Fibroblast of skin of right quadriceps (primary cell): ENCODE measurements around the gene OLFM1.

Experiments
- DNase-seq: peaks from one replicate; pipeline ENCODE4 v3.0.0-alpha.2; 2013

OLFM1 gene

GRCh38 chr9:135076876-135077430 lies 10.5 kb upstream of the OLFM1 start:
- no peak for DNase-seq

DNA sequence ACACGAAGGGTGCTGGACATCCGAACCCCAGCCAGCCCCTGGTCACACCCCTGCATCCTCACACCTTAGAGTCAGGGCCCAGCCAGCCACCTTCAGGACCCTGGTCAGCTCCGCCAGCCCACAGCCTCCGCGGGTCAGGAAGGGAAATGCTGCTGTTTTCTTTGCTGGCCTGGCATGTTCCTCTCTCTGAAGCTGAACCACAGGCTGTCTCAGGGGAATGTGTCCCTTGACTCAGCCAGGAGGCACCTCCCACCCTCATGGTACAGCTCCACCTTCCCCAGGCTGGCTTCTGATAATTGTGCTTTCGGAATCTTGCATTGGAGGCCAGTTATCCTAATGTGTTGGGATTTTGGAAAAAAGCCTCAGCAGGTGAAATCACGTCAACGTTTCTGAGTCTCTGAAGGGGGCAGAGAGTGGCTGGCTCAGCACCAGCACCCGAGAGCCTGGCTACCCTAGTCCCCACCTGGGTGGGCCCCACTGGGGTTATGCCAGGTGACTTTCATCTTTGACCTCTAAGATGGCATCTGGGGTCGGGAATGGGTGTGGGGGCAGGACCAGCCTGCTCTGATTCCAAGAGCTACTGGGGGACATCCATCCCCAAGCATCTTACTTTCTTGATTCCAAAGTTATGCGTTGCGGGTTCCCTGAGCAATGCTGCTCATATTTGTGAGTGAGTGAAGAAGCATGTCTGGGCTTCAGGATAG lies 9.8 kb upstream of the OLFM1 start:
- DNase-seq = peak; percentile 13

DNA sequence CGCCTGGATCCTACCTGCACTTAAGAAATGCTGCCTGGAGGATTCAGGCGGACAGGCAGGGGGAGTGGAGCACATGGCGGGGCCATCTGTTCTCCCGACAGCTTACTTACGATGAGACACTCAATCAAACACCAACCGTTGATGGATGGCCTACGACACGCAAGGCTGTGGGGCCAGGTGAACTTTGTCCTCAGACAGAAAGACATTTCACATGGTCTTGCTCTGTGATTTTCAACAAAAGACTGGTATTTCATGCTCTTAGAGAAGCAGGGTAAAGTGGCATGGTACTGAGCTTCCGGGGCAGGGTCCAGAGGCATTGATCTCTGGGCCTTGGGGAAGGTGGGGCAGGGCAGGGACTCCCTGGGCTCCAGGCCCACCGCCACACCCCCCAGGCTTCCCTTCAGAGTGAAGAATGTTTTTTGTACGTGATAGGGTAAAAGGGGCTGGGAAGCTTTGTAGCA lies 9.1 kb upstream of the OLFM1 start:
- DNase-seq = no peak

GRCh38 chr9:135079018-135079417 lies 8.4 kb upstream of the OLFM1 start:
- DNase-seq = no peak

GRCh38 chr9:135079676-135080075 lies 7.8 kb upstream of the OLFM1 start:
- DNase-seq = no peak

- no peak for DNase-seq
These were observed 6.9 kb upstream of the OLFM1 start for GRCh38 chr9:135080286-135081263.

DNA sequence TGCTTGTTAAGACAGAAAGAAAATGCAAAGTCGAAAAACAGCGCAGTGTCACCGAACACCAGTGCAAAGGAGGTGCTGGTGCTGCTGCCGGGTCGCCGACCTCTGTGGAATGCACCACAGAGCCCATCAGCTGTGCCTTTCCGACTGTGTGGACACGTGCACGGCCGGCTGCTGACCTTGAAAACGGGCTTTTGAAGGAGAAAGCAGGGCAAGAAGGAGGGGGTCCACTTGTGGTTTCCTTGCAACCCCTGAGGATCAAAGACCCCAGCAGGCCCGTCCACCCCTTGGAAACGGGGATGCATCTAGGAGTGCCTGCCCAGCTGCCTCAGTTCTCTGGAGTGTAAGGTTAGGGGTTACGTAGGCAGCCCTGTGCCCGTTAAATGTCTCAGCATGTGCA lies 6.2 kb upstream of the OLFM1 start:
- DNase-seq = no peak

- no peak for DNase-seq
These were observed 5.7 kb upstream of the OLFM1 start for GRCh38 chr9:135081731-135082130.

DNA sequence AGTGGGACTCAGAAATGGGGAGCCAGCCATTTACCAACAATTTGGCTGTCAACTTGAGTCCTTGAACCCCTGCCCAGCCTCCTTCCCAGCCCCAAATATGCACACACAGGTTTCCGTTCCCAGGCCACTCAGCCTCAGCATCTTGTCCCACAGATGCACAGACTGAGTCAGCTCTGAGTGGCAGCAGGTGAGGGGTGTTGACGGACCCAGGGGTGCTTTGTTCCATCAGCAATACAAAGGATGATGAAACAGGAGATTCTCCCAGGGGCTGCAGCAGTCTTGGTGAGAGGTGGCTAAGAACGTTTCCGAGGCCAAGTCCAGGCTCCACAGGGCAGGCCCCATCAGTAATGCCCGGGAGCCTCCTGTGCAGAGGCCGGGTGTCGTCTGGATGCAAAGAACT lies 4.9 kb upstream of the OLFM1 start:
- no peak for DNase-seq

DNA sequence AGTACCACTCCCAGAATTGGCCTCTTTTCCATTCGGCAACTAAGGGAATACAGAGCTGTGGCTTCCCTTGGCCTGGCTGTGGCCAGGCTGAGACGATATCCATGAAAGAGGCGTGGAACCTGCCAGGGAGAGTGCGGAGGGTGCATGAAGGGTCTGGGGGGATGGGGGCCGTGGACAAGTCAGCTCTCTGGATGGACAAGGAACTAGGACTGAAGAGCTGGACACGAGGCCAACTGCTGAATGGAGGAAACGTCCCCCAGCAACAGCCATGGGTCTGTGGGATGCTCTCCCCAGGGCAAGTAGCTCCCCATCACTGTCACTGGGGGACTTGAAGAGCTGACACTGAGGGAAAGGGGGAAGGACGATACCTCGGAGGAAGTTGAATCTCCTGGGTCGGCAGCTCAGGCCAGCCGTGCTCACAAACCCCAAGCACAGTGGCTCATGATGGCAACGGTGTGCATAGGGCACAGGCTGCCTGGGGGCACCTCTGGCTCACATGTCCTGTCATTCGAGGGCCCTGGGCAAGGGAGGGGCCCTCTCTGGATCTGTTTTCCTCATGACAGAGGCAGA lies 4.1 kb upstream of the OLFM1 start:
- no peak for DNase-seq

DNA sequence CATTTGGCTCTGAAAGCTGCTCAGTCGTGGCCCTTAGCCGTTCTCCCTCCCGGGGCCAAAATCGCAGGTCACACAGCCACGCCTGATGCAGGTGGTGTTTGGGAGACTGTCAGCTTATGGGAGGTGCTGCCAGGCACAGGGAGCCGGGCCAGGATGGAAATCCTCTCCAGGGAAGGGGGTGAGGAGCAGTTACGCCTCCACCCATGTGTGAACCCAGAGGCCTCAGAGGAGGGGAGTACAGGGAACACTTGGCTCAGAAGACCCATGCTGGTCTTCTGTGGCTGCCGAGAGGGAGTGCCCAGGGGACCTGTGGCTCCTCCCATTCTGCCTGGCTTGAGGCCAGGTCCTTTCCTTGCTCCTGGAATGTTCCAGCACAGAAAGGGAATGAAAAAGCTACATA lies 3.6 kb upstream of the OLFM1 start:
- DNase-seq = no peak

DNA sequence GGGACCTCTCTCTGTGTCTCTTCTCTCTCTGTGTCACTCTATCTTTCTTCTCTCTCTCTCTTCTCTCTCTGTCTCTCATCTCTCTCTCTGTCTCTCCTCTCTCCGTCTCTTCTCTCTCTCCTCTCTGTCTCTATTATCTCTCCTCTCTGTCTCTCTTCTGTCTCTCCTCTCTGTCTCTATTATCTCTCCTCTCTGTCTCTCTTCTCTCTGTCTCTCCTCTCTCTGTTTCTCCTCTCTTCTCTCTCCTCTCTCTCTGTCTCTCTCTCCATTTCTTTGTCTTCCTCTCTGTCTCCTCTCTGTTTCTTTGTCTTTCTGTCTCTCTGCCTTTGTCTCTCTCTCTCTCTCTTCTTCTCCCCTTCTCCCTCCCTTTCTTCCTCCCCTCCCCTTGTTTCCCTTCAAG lies 3.2 kb upstream of the OLFM1 start:
- DNase-seq = no peak

DNA sequence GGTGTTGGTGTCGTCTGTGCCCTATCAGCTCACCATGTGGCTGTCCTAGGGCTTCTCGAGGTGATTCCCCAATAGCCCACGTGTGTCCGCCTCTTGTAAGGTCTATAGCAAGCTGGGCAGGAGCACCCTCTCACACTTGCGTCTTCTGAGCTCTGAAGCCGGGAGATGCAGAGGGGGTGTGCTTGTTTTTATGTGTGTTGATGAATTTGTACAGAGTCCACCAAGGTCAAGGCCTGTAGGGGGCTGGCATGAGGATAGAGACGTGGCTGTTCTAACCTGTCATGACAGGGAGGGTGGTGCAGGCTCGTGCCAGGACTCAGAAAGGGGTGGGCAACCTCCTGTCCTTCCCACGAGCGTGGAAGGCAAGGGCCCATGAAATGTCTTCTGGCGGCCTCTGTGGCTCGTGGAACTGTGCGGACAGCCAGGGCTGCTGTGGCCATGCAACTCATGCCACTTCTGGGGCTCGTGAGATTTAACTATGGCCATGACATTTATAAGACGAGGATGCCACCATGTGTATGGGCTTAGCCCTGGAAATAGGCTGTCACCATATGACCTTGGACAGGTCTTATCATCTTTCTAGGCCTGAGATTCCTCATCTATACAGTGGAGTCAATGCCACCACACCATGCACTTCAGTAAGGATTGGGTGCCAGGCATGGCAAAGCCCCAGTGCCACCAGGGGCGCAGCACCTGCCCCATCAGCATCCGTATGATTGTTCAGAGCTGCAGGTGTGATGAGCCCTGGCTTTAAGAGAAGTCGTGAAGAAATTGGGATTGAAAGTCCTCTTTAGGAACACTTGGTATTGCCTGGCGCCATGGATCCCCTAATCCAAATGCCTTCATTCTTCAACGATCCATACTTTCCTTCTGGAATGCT lies 2.3 kb upstream of the OLFM1 start:
- DNase-seq = no peak

DNA sequence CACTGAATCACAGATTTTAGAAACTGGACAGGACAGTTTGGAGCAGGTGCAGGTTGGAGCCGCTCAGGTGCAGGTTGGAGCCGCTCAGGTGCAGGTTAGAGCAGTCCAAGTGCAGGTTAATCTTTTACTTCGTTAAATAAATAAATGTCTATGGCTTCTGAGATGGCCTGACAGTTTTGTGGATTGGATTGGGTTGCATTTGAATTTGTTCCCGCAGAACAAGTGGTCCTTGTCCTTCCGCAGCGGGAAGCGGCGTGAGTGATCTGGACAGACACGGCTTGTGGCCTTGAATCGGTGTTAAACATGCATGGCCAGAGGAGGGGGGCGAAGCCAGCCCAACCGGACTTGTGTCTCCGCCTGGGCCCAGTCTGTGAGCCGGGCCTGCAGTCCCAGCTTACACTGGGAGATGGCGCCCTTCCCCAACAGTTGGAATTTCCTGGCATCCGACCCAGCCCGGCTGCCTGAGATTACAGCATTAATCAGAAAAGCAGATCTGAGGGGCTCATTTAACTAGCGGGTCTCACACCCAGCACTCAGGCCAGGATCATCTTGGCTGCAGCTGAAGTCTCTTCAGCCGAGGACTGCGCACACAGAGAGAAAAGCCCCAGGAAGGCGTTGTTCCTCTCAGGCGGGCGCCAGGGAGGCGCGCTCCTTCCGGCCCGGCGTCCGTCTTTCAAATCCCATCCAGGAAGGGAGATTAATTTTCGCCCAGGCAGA lies 1.5 kb upstream of the OLFM1 start:
- DNase-seq = peak; percentile 39

DNA sequence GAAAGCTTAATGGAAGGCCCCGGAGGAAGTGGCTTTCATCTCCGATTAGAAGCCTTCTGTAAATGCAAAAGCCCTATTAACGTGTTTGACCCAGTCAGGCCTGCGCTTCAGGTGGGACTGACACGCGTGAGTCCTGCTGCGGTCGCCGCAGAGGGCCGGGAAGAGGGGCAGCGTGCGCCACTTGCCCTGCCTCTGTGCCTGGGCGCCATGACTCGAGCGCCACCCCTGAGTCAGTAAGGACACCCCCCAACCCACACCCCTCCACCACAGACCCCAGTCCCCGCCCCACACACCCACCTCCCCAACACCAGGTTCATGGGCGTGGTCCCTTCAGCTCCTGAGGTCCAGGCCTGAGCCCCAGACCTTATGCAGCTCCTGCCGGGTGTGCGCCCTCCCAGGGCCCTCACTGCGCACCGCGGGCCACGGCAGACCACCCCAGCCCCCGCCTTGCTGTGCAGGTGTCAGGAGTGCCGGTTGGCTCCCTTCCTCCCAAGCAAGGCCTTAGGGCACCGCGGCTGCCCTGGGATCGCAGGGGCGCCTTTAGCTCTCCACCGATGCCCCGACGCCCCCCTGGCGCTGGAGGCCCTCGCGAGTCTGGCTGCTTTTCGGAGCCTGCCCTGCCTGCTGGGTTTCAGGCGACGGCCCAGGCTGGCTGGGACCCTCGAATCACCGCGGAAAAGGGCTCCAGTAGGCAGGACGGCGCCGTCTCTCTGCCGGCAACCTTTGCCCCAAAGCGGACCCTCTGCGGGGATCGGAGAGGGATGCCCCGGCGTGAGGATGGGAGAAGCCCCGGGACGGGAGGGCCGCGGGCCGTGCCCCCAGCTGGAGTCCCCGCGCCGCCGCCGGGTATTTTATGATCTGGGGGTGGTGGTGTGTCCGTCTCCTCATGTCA lies 625 bp upstream of the OLFM1 start:
- DNase-seq = no peak

GRCh38 chr9:135087899-135088347 lies 455 bp downstream of the OLFM1 start:
- DNase-seq = no peak

DNA sequence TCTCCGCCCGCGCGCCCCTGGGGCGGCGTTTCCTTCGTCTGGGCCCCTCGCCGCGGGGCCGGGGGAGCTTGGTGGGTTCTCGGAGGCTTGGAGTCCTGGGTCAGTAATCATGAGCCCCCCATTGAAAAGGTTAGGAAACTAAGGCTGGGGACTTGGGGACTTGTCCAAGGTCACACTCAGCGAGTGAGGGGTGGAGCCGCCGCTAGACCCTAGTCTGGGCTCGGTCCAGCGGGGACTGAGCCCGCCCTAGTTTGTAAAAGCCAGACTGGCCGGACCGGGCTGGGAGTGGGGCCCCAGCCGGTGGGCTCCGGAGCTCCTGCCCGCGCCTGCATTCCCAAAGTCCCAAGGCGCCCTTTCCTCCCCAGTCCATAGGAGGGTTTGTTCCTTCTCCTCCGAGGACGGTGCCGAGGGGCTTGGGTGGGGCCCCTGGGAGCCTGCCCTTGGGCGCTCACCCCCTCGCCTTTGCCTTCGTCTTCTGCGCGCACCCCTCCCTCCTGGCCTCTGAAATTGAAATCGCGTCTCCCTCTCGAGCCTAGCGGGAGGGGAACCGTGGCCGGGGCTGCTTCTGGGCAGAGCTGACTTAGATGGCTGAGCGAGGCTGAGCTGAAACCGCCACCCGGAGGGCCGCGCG lies 995 bp downstream of the OLFM1 start:
- no peak for DNase-seq

GRCh38 chr9:135088979-135089847 lies 1.7 kb downstream of the OLFM1 start:
- DNase-seq = no peak

DNA sequence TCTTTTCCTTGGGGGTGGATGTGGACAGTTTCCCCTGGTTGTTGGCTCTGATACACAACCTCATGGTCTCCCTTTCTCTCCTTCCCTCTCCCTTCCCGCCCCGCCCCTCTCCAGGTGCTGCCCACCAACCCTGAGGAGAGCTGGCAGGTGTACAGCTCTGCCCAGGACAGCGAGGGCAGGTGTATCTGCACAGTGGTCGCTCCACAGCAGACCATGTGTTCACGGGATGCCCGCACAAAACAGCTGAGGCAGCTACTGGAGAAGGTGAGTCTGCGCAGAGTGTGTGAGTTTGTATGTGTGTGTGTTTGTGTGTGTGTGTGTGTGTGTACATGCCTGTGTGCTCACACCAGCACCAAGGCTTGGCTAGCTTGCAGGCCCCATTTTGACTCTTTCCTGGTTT lies 2.6 kb downstream of the OLFM1 start:
- DNase-seq = no peak
